Stimulated activated CD4-positive, alpha-beta T cell treated with anti-CD3 and anti-CD28 coated beads, TNF-alpha, amount 100 ng/mL, for 24 hours (primary cell): Measurements from ENCODE around the gene GABRB3.

Source experiments
- DNase-seq, 3 experiments: peaks; one replicate each; pipeline ENCODE4 v3.0.0-alpha.2; 2020; ENCODE audit warnings: low read depth in 3 of 3

The GABRB3 gene

GRCh38 chr15:26679927-26680326 is 92.9 kb downstream of the GABRB3 start:
- no peak for DNase-seq

- DNase-seq, result no peak
These were observed 96.8 kb downstream of the GABRB3 start for GRCh38 chr15:26676115-26676514.

GRCh38 chr15:26674467-26674866 is 98.4 kb downstream of the GABRB3 start:
- DNase-seq, result no peak

GRCh38 chr15:26673445-26673844 is 99.4 kb downstream of the GABRB3 start:
- DNase-seq, result no peak

GRCh38 chr15:26670116-26670515 is 102.8 kb downstream of the GABRB3 start:
- DNase-seq, result no peak

GRCh38 chr15:26667222-26667988 is 105.5 kb downstream of the GABRB3 start:
- DNase-seq, result no peak

- DNase-seq, result no peak
These were observed 106.7 kb downstream of the GABRB3 start for GRCh38 chr15:26665957-26666791.

GRCh38 chr15:26662283-26662682 is 110.6 kb downstream of the GABRB3 start:
- DNase-seq, result no peak

GRCh38 chr15:26661748-26662147 is 111.1 kb downstream of the GABRB3 start:
- DNase-seq, result no peak

- no peak for DNase-seq
These were observed 111.8 kb downstream of the GABRB3 start for GRCh38 chr15:26661107-26661506.

GRCh38 chr15:26660241-26660640 is 112.6 kb downstream of the GABRB3 start:
- DNase-seq, result no peak

- no peak for DNase-seq
These were observed 114.6 kb downstream of the GABRB3 start for GRCh38 chr15:26658290-26658689.

- no peak for DNase-seq
These were observed 116.8 kb downstream of the GABRB3 start for GRCh38 chr15:26656080-26656479.

- DNase-seq, result no peak
These were observed 121.0 kb downstream of the GABRB3 start for GRCh38 chr15:26651909-26652308.

- no peak for DNase-seq
These were observed 124.2 kb downstream of the GABRB3 start for GRCh38 chr15:26648676-26649075.

GRCh38 chr15:26644948-26645347 is 127.9 kb downstream of the GABRB3 start:
- DNase-seq, result no peak

GRCh38 chr15:26641144-26641543 is 131.7 kb downstream of the GABRB3 start:
- DNase-seq, result no peak

- no peak for DNase-seq
These were observed 132.3 kb downstream of the GABRB3 start for GRCh38 chr15:26640601-26641000.

GRCh38 chr15:26639966-26640365 is 132.9 kb downstream of the GABRB3 start:
- DNase-seq, result no peak

GRCh38 chr15:26635614-26636013 is 137.3 kb downstream of the GABRB3 start:
- no peak for DNase-seq

GRCh38 chr15:26635105-26635504 is 137.8 kb downstream of the GABRB3 start:
- no peak for DNase-seq

- no peak for DNase-seq
These were observed 138.5 kb downstream of the GABRB3 start for GRCh38 chr15:26634319-26634718.

- no peak for DNase-seq
These were observed 140.4 kb downstream of the GABRB3 start for GRCh38 chr15:26632500-26632899.
